Fibroblast of mammary gland (primary cell): ENCODE data around the gene GHR.

Experiments
- DNase-seq: peaks from one replicate; pipeline ENCODE4 v3.0.0-alpha.2; 2010; ENCODE audit warnings: low read depth
- H3K4me3 ChIP-seq: 2 replicates; pipeline ENCODE4 v1.5.1; 2011; ENCODE audit warnings: low read depth, mild to moderate bottlenecking, low read length, moderate library complexity; ENCODE audit not compliant: control insufficient read depth
- TF ChIP-seq, protein P1 (sequence below): conservative IDR thresholded peaks from 2 replicates; pipeline ENCODE4 v1.5.1; 2011; ENCODE audit warnings: low read depth, low read length, inconsistent platforms; ENCODE audit not compliant: control insufficient read depth, insufficient read depth

Gene GHR

DNA sequence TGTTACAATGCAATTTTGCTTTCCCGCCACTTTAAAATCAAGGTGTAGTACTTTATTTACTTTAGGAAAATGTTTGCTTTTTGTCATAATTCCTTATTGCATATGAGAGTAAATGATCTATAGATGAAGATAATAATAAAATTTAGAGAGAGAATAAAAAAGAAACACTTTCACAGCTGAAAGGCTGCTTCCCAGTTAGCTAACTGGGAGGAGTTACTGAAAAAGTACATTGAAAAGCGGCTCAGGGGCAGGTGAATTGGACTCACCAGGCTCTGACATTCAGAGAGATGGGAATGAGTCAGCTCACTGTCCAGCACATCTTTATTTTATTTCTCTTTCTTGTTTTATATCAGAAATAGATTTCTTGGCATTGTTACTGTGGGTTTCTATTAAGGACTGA lies 201.7 kb downstream of the GHR start:
- no peak overlapping the region for H3K4me3 ChIP-seq
- no peak for DNase-seq
- TF ChIP-seq, protein P1, sequence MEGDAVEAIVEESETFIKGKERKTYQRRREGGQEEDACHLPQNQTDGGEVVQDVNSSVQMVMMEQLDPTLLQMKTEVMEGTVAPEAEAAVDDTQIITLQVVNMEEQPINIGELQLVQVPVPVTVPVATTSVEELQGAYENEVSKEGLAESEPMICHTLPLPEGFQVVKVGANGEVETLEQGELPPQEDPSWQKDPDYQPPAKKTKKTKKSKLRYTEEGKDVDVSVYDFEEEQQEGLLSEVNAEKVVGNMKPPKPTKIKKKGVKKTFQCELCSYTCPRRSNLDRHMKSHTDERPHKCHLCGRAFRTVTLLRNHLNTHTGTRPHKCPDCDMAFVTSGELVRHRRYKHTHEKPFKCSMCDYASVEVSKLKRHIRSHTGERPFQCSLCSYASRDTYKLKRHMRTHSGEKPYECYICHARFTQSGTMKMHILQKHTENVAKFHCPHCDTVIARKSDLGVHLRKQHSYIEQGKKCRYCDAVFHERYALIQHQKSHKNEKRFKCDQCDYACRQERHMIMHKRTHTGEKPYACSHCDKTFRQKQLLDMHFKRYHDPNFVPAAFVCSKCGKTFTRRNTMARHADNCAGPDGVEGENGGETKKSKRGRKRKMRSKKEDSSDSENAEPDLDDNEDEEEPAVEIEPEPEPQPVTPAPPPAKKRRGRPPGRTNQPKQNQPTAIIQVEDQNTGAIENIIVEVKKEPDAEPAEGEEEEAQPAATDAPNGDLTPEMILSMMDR = no peak

DNA sequence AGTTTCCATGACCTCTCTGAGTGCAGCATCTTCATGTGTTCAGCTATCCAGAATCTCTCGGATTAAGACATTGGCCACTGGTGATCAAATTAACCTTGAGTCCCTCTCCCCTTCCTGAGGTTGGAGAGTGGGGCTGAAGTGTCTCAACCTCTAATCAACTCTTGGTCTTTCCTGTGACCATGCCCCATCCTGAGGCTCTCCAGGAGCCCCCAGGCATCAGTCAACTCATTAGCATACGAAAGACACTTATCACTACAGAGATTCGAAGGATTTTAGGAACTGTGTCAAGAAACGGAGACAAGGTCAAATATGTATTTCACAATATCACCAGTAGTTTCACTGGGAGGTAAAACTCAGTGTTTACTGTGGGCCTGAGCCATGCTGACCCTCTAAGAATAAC lies 203.2 kb downstream of the GHR start:
- TF ChIP-seq, protein P1 = no peak
- no peak overlapping the region for H3K4me3 ChIP-seq
- DNase-seq = no peak

DNA sequence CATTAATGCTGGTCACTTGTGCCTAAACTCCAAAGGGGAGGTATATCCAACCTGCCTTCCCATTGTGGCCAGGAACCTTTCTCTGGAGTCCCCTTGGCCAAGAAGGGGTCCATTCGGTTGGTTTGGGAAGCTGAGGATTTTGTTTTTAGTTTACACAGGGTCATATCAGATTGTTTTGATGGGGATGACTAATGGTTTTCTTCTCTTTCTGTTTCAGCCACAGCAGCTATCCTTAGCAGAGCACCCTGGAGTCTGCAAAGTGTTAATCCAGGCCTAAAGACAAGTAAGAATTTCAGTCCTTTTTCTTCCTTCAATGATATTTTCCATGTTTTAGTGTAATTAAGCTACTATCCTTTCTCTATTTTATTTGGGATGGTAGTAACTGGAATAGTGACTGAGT lies 205.6 kb downstream of the GHR start:
- H3K4me3 ChIP-seq = no peak overlapping the region
- DNase-seq = no peak
- TF ChIP-seq, protein P1 = no peak

DNA sequence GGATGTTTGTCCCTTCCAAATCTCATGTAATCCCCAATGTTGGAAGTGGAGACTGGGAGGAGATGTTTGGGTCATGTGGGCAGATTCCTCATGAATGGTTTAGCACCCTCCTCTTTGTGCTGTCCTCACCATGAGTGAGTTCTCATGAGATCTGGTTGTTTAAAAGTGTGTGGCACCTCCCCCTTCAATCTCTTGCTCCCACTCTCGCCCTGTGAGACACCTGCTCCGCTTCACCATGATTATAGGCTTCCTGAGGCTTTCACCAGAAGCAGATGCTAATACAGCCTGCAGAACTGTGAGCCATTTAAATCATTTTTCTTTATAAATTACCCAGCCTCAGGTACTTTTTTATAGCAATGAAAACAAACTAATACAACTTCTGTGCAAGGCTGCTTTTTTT lies 206.0 kb downstream of the GHR start:
- DNase-seq = no peak
- no peak overlapping the region for H3K4me3 ChIP-seq
- TF ChIP-seq, protein P1 = no peak

DNA sequence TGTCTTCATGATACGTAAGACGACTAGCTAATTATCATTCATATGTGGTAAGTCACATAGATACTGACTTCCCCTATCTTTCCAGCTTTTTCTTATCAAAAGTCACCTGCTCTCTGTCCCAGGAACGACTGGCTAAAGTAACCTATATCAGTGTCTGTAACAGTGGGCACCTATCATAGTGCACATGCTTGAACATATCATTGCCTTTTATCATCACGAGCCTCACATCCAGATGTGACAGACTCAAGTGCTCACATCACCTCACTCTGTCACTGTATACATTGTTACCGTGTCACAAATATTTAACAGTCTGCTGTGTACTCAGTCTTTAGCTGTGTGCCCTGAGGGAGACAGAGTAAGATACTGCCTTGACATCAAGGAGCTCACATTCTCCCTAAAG lies 208.0 kb downstream of the GHR start:
- H3K4me3 ChIP-seq = no peak overlapping the region
- TF ChIP-seq, protein P1 = no peak
- no peak for DNase-seq

DNA sequence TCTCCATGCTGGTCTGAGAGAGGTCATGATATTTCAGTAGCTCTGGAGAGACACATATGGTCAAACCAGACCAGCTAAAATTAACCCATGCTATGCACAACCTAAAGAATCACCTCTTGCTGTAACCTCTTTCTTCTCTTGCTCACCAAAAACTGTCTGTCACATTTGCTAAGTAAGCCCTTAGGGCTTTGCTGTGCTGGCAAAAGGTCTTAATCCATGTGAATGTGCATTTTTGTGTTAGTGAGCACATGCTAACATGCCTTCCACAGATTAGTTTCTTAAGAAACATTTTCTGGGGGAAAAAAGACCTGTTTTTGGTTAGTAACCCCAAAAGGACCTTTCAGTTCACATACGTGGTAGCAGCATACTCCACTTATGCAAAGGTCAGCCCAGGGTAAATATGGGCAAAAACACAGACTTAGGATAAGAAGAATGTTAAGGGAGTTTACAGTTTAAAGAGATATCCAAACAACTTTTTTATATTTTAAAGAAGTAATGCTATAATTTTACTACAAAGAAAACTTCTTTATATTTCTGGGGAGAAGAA lies 209.2 kb downstream of the GHR start:
- no peak for DNase-seq
- no peak overlapping the region for H3K4me3 ChIP-seq
- TF ChIP-seq, protein P1 = no peak

DNA sequence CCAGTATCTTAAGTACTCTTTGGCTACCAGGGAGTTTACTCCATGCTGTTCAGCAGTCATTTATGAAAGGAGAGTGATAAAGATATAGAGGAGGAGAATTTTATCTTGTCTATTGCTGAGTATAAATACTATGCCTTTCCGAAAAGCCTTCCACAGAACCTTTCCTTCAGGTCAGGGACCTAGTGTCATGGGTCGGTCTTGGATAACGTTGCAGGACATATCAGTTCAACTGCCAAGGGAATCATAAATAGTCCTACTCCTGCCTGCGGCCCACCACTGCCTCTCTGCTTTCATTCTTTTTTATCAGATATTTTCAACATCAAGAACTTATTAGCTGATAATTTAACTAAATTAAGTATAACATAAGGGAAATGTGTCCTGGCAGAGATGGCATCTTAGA lies 211.3 kb downstream of the GHR start:
- no peak overlapping the region for H3K4me3 ChIP-seq
- TF ChIP-seq, protein P1 = no peak
- DNase-seq = no peak
